ENCODE data around the gene CMTM2. TPM values are rescaled to one million over a fixed set of nuclear protein-coding genes. Genes with fewer than 3 reads are reported as not detected.

Gene CMTM2
- total and polyA plus RNA-seq, 2 of the 4 experiments (the other 2 are of a cell fraction) = not detected

- POLR2A ChIA-PET (ENCODE audit: unreplicated experiment) = no interaction called here
Observed at GRCh38 chr16:66601471-66601870, 22.2 kb downstream of the CMTM2 start.

More at GRCh38 chr16:66601471-66601870, 22.2 kb downstream of the CMTM2 start:
- Histone ChIP-seq H4K20me1 (ENCODE audit: insufficient read depth, low read length) (0 out of 2 replicates have a peak, but pooled peaks cover 5% of the 10 kb centered on the region), H2AFZ (replicated peaks; ENCODE audit: low read length, poor library complexity) (no peak overlapping the region), H3K18ac (ENCODE audit: low read depth, low read length) (no peak overlapping the region), H3K4ac (ENCODE audit: low read depth, low read length) (no peak overlapping the region), H3K27me3 (ENCODE audit: control insufficient read depth, insufficient read depth, low read length) (peaks cover 6% of the 10 kb centered on the region), H3K27ac (ENCODE audit: insufficient read depth, low read length) (no peak overlapping the region), H2BK5ac (ENCODE audit: low read depth, low read length, poor library complexity, severe bottlenecking) (no peak overlapping the region), H4K8ac (ENCODE audit: low read depth in 2 of 2, low read length in 2 of 2) (no peak overlapping the region), H3K79me1 (ENCODE audit: low read depth in 1 of 2, low read length in 2 of 2) (peaks cover 7 to 24% of the 10 kb centered on the region in 2 experiments; a peak in 3 of 4 replicates), H2BK120ac (ENCODE audit: low read depth, low read length) (no peak overlapping the region), H3K4me3 (ENCODE audit: insufficient read depth, low read depth, low read length) (no peak overlapping the region), H3K36me3 (ENCODE audit: control insufficient read depth, insufficient read depth, low read length) (no peaks in the 10 kb centered on the region), H3K9ac (ENCODE audit: low read depth, low read length) (no peak overlapping the region), H3K4me2 (ENCODE audit: low read depth, low read length) (no peak overlapping the region), H3K56ac (ENCODE audit: extremely low read depth, insufficient read depth, low read length) (no peak overlapping the region), H2BK15ac (ENCODE audit: low read depth, low read length) (no peak overlapping the region), H2BK20ac (ENCODE audit: low read depth, low read length) (no peak overlapping the region), H4K5ac (ENCODE audit: low read depth, low read length) (no peak overlapping the region), H3K4me1 (ENCODE audit: control insufficient read depth, insufficient read depth, low read length) (peaks cover 10% of the 10 kb centered on the region), H4K91ac (ENCODE audit: insufficient read depth, low read depth, low read length) (no peak overlapping the region), H2AK5ac (ENCODE audit: low read depth, low read length) (no peak overlapping the region), H2AK9ac (replicated peaks; ENCODE audit: low read depth, low read length, poor library complexity) (no peak overlapping the region), H3K9me1 (ENCODE audit: insufficient read depth, low read length) (no peaks in the 10 kb centered on the region), H3K9me3 (ENCODE audit: control insufficient read depth, insufficient read depth, low read length) (peaks cover 5% of the 10 kb centered on the region; the same call in 1 of the 2 replicates), H3K14ac (replicated peaks; ENCODE audit: low read depth, low read length) (no peak overlapping the region), H3K23ac (ENCODE audit: low read depth, low read length) (no peak overlapping the region)
- DNase-seq = no peak
- 86% methylated on average over 1 of the region's 5 CpGs; no CpG with 5 or more reads in 1 of the 2 experiments for WGBS, 2 experiments (ENCODE audit: extremely low coverage in 2 of 2, insufficient read length in 1 of 2)
- dilution Hi-C loops (cut with HindIII; ENCODE audit: low sequenced_read_pairs, unreplicated experiment) = no loop called here
- CTCF ChIA-PET = no interaction called here
- intact Hi-C loops (cut with micrococcal nuclease) = no loop called here
- BruUV-seq (replicated peaks) = no TSS peak
- ATAC-seq (ENCODE audit: low read depth) = no peak
- no peak for TF ChIP-seq CHD1 (IDR thresholded peaks at IDR 0.05; ENCODE audit: low read depth, low read length)
- TF ChIP-seq BHLHE40 (IDR thresholded peaks at IDR 0.05; ENCODE audit: low read depth, low read length) = no peak
- no peak for TF ChIP-seq POLR2A (IDR thresholded peaks at IDR 0.05; ENCODE audit: low read depth, low read length)
- no peak for TF ChIP-seq ELK1 (IDR thresholded peaks at IDR 0.05; ENCODE audit: borderline replicate concordance, low read depth, low read length)
- no peak for TF ChIP-seq CTCF (conservative IDR thresholded peaks at IDR 0.05; ENCODE audit: low read depth, low read length)
- TF ChIP-seq MAZ (IDR thresholded peaks at IDR 0.05; ENCODE audit: borderline replicate concordance, low read depth, low read length) = no peak
- TF ChIP-seq FOS (IDR thresholded peaks at IDR 0.05; ENCODE audit: low read depth, low read length) = no peak
- no peak for TF ChIP-seq RAD21 (IDR thresholded peaks at IDR 0.05; ENCODE audit: low read length)
- no peak for TF ChIP-seq RFX5 (IDR thresholded peaks at IDR 0.05; ENCODE audit: low read depth, low read length)
- no peak for TF ChIP-seq RCOR1 (IDR thresholded peaks at IDR 0.05; ENCODE audit: insufficient replicate concordance, low read length)
- TF ChIP-seq MAFK (IDR thresholded peaks at IDR 0.05; ENCODE audit: low read depth, low read length) = no peak
- TF ChIP-seq SMC3 (IDR thresholded peaks at IDR 0.05; ENCODE audit: low read depth, low read length) = no peak
- TF ChIP-seq MXI1 (IDR thresholded peaks at IDR 0.05; ENCODE audit: borderline replicate concordance, low read depth, low read length) = no peak
- TF ChIP-seq CEBPB (IDR thresholded peaks at IDR 0.05; ENCODE audit: low read depth, low read length) = no peak
- no peak for TF ChIP-seq USF2 (IDR thresholded peaks at IDR 0.05; ENCODE audit: low read depth, low read length)
- TF ChIP-seq NFE2L2 (IDR thresholded peaks at IDR 0.05; ENCODE audit: low read depth, low read length) = no peak
- in situ Hi-C loops (cut with MboI; ENCODE audit: low sequenced_read_pairs) = loop anchor here (5.0 kb wide), 2 partner anchors 49 to 194 kb away; partner anchors contain the start of genes CKLF and TK2
